Measurements from ENCODE around the gene ELAVL1. TPM values are rescaled to one million over a fixed set of nuclear protein-coding genes. Genes with fewer than 3 reads are reported as not detected.
A peak's percentile ranks its signal among the peaks of the same experiment; 100 is the strongest.

The ELAVL1 gene
- 182 and 186 TPM in 2 replicates for total RNA-seq

- Mint-ChIP-seq H3K4me3 (peak within 1 kb of the TSS; percentile 99), H3K36me3 (ENCODE audit: low read depth) (peaks cover 12% of the 10 kb centered on the region), H3K27me3 (ENCODE audit: insufficient read depth) (no peaks in the 10 kb centered on the region), H3K9me3 (no peaks in the 10 kb centered on the region), H3K27ac (peak within 1 kb of the TSS; percentile 94), H3K4me1 (ENCODE audit: low read depth) (peaks cover 34% of the 10 kb centered on the region)
- peak; percentile 91 for DNase-seq (ENCODE audit: low spot score)
- intact Hi-C loops (cut with micrococcal nuclease): loop anchor here (1.0 kb wide), 1 partner anchor 45 kb away; no protein-coding TSS in a partner anchor
Measured at GRCh38 chr19:8005534-8006256, at the start of gene ELAVL1. TSS of gene ELAVL1 (minus strand) at chr19:8005641. CDS start at chr19:7991815, 13,826 bp downstream.

GRCh38 chr19:8054169-8054568 lies 48.7 kb upstream of the ELAVL1 start:
- Mint-ChIP-seq H3K27ac (no peak overlapping the region), H3K27me3 (ENCODE audit: insufficient read depth) (peaks cover 7% of the 10 kb centered on the region), H3K4me1 (ENCODE audit: low read depth) (peaks cover 15% of the 10 kb centered on the region), H3K4me3 (no peak overlapping the region), H3K36me3 (ENCODE audit: low read depth) (no peaks in the 10 kb centered on the region), H3K9me3 (no peaks in the 10 kb centered on the region)
- intact Hi-C loops (cut with micrococcal nuclease): loop anchor here (5.0 kb wide), 1 partner anchor 112 kb away; the partner anchor contains the start of gene TIMM44
- no peak for DNase-seq (ENCODE audit: low spot score)

- Mint-ChIP-seq H3K27ac (peak within 1 kb of the TSS; percentile 75), H3K4me3 (no peak within 1 kb of the TSS), H3K9me3 (no peaks in the 10 kb centered on the region), H3K27me3 (ENCODE audit: insufficient read depth) (peaks cover 13% of the 10 kb centered on the region), H3K4me1 (ENCODE audit: low read depth) (peaks cover 17% of the 10 kb centered on the region), H3K36me3 (ENCODE audit: low read depth) (no peaks in the 10 kb centered on the region)
- intact Hi-C loops (cut with micrococcal nuclease): loop anchor here (5.0 kb wide), 1 partner anchor 110 kb away; the partner anchor contains the start of gene TIMM44
- no peak for DNase-seq (ENCODE audit: low spot score)
Measured at GRCh38 chr19:8052464-8052859, 47.0 kb upstream of the ELAVL1 start, which contains the start of gene CCL25. TSS of gene CCL25 (plus strand) at chr19:8052760. CDS start at chr19:8053050, 290 bp downstream.

GRCh38 chr19:8050274-8051096 lies 45.0 kb upstream of the ELAVL1 start:
- intact Hi-C loops (cut with micrococcal nuclease): loop anchor here (1.0 to 5.0 kb wide), 5 partner anchors 45 to 221 kb away; partner anchors contain the start of genes ELAVL1, SNAPC2 and TIMM44
- H3K27me3 Mint-ChIP-seq (ENCODE audit: insufficient read depth): peaks cover 13% of the 10 kb centered on the region
- H3K27ac Mint-ChIP-seq: peak overlapping the region; percentile 52

GRCh38 chr19:8046569-8047165 lies 41.2 kb upstream of the ELAVL1 start:
- H3K36me3 Mint-ChIP-seq (ENCODE audit: low read depth): no peaks in the 10 kb centered on the region
- no peak overlapping the region for H3K4me3 Mint-ChIP-seq
- H3K27me3 Mint-ChIP-seq (ENCODE audit: insufficient read depth): peaks cover 9% of the 10 kb centered on the region
- DNase-seq (ENCODE audit: low spot score): no peak
- H3K27ac Mint-ChIP-seq: no peak overlapping the region
- intact Hi-C loops (cut with micrococcal nuclease): no loop called here
- no peaks in the 10 kb centered on the region for H3K9me3 Mint-ChIP-seq
- peaks cover 18% of the 10 kb centered on the region for H3K4me1 Mint-ChIP-seq (ENCODE audit: low read depth)

More at GRCh38 chr19:8050274-8051096, 45.0 kb upstream of the ELAVL1 start:
- peak overlapping the region; percentile 49 for H3K4me3 Mint-ChIP-seq
- no peaks in the 10 kb centered on the region for H3K36me3 Mint-ChIP-seq (ENCODE audit: low read depth)
- peaks cover 27% of the 10 kb centered on the region for H3K4me1 Mint-ChIP-seq (ENCODE audit: low read depth)
- no peaks in the 10 kb centered on the region for H3K9me3 Mint-ChIP-seq
- DNase-seq (ENCODE audit: low spot score): peak; percentile 73

- intact Hi-C loops (cut with micrococcal nuclease): no loop called here
- no peak for DNase-seq (ENCODE audit: low spot score)
- Mint-ChIP-seq H3K9me3 (no peaks in the 10 kb centered on the region), H3K4me1 (ENCODE audit: low read depth) (peaks cover 18% of the 10 kb centered on the region), H3K36me3 (ENCODE audit: low read depth) (no peaks in the 10 kb centered on the region), H3K27ac (no peak overlapping the region), H3K4me3 (no peak overlapping the region), H3K27me3 (ENCODE audit: insufficient read depth) (peaks cover 9% of the 10 kb centered on the region)
Measured at GRCh38 chr19:8045872-8046568, 40.6 kb upstream of the ELAVL1 start.

GRCh38 chr19:8044018-8044417 lies 38.6 kb upstream of the ELAVL1 start:
- no peak for DNase-seq (ENCODE audit: low spot score)
- intact Hi-C loops (cut with micrococcal nuclease): no loop called here
- no peak overlapping the region for H3K4me3 Mint-ChIP-seq
- H3K4me1 Mint-ChIP-seq (ENCODE audit: low read depth): peaks cover 12% of the 10 kb centered on the region
- H3K27ac Mint-ChIP-seq: no peak overlapping the region
- no peaks in the 10 kb centered on the region for H3K9me3 Mint-ChIP-seq
- H3K27me3 Mint-ChIP-seq (ENCODE audit: insufficient read depth): peaks cover 9% of the 10 kb centered on the region
- no peaks in the 10 kb centered on the region for H3K36me3 Mint-ChIP-seq (ENCODE audit: low read depth)

GRCh38 chr19:8042900-8043299 lies 37.5 kb upstream of the ELAVL1 start:
- Mint-ChIP-seq H3K36me3 (ENCODE audit: low read depth) (no peaks in the 10 kb centered on the region), H3K4me1 (ENCODE audit: low read depth) (peaks cover 12% of the 10 kb centered on the region), H3K9me3 (no peaks in the 10 kb centered on the region), H3K4me3 (no peak overlapping the region), H3K27ac (no peak overlapping the region), H3K27me3 (ENCODE audit: insufficient read depth) (peaks cover 4% of the 10 kb centered on the region)
- no peak for DNase-seq (ENCODE audit: low spot score)
- intact Hi-C loops (cut with micrococcal nuclease): no loop called here

- Mint-ChIP-seq H3K9me3 (no peaks in the 10 kb centered on the region), H3K27ac (no peak overlapping the region)
- intact Hi-C loops (cut with micrococcal nuclease): no loop called here
Measured at GRCh38 chr19:8041531-8041931, 36.1 kb upstream of the ELAVL1 start.

GRCh38 chr19:8039231-8039630 lies 33.8 kb upstream of the ELAVL1 start:
- H3K4me1 Mint-ChIP-seq (ENCODE audit: low read depth): no peaks in the 10 kb centered on the region
- no peak for DNase-seq (ENCODE audit: low spot score)
- H3K9me3 Mint-ChIP-seq: no peaks in the 10 kb centered on the region
- peaks cover 10% of the 10 kb centered on the region for H3K27me3 Mint-ChIP-seq (ENCODE audit: insufficient read depth)
- H3K4me3 Mint-ChIP-seq: no peak overlapping the region
- H3K36me3 Mint-ChIP-seq (ENCODE audit: low read depth): no peaks in the 10 kb centered on the region
- intact Hi-C loops (cut with micrococcal nuclease): no loop called here
- H3K27ac Mint-ChIP-seq: no peak overlapping the region

More at GRCh38 chr19:8041531-8041931, 36.1 kb upstream of the ELAVL1 start:
- Mint-ChIP-seq H3K27me3 (ENCODE audit: insufficient read depth) (peaks cover 9% of the 10 kb centered on the region), H3K4me3 (no peak overlapping the region), H3K36me3 (ENCODE audit: low read depth) (no peaks in the 10 kb centered on the region), H3K4me1 (ENCODE audit: low read depth) (peaks cover under 1% of the 10 kb centered on the region)
- DNase-seq (ENCODE audit: low spot score): no peak

GRCh38 chr19:8038815-8039214 lies 33.4 kb upstream of the ELAVL1 start:
- Mint-ChIP-seq H3K27me3 (ENCODE audit: insufficient read depth) (peaks cover 10% of the 10 kb centered on the region), H3K36me3 (ENCODE audit: low read depth) (no peaks in the 10 kb centered on the region), H3K4me3 (no peak overlapping the region), H3K9me3 (no peaks in the 10 kb centered on the region), H3K4me1 (ENCODE audit: low read depth) (no peaks in the 10 kb centered on the region), H3K27ac (no peak overlapping the region)
- intact Hi-C loops (cut with micrococcal nuclease): no loop called here
- no peak for DNase-seq (ENCODE audit: low spot score)

GRCh38 chr19:8036434-8037099 lies 31.1 kb upstream of the ELAVL1 start:
- DNase-seq (ENCODE audit: low spot score): no peak
- intact Hi-C loops (cut with micrococcal nuclease): no loop called here
- Mint-ChIP-seq H3K4me1 (ENCODE audit: low read depth) (no peaks in the 10 kb centered on the region), H3K36me3 (ENCODE audit: low read depth) (no peaks in the 10 kb centered on the region), H3K4me3 (no peak overlapping the region), H3K27ac (no peak overlapping the region), H3K27me3 (ENCODE audit: insufficient read depth) (peaks cover 13% of the 10 kb centered on the region), H3K9me3 (no peaks in the 10 kb centered on the region)
